Naive thymus-derived CD8-positive, alpha-beta T cell (primary cell): ENCODE data around the gene GOLGA6L26. TPM values are rescaled to one million over a fixed set of nuclear protein-coding genes. Genes with fewer than 3 reads are reported as not detected.
A peak's percentile ranks its signal among the peaks of the same experiment; 100 is the strongest.
"Not testable (repeated sequence)": the region's sequence is repeated elsewhere in the genome, so short reads cannot be mapped to it uniquely, and the experiment has no call there.

ENCODE experiments used
- ATAC-seq, 2 donors: fragments of 150-1000 bp; cut with Tn5 transposase in 1 of 2; sonication (Bioruptor Pico), chemical (Tn5 transposase) in 1 of 2; 1 replicate in 1 of 2; 2 replicates in 1 of 2; pipeline ENCODE4 v1.10.0; 2021; ENCODE audit warnings: mild to moderate bottlenecking in 2 of 2, moderate library complexity in 2 of 2
- POLR2A ChIA-PET: fragments of 350-600 bp; sonication (Branson Sonifier 250); formaldehyde crosslinking; loops from one replicate; lab custom pipeline; 2021; ENCODE audit warnings: antibody characterized with exemption; lab: Charles Lee
- DNase-seq, 10 donors: peaks; one replicate each; pipeline versions ENCODE4 v3.0.0 to v3.0.0-alpha.2; 2020 to 2022
- H3K27ac Mint-ChIP-seq, 10 donors: one replicate each; pipeline ENCODE4 v1.8.0; 2020 to 2022; ENCODE audit warnings: mild to moderate bottlenecking in 10 of 10, mixed read lengths in 10 of 10, moderate library complexity in 4 of 10, inconsistent platforms in 1 of 10
- H3K27me3 Mint-ChIP-seq, 5 donors: one replicate each; pipeline ENCODE4 v1.8.0; 2021 to 2022; ENCODE audit warnings: mixed read lengths in 5 of 5
- H3K36me3 Mint-ChIP-seq, 3 donors: one replicate each; pipeline ENCODE4 v1.8.0; 2020 to 2022; ENCODE audit warnings: mixed read lengths in 3 of 3, mild to moderate bottlenecking in 2 of 3, inconsistent platforms in 1 of 3
- H3K4me1 Mint-ChIP-seq, 4 donors: one replicate each; pipeline ENCODE4 v1.8.0; 2021 to 2022; ENCODE audit warnings: mixed read lengths in 4 of 4
- H3K4me3 Mint-ChIP-seq, 10 donors: one replicate each; pipeline ENCODE4 v1.8.0; 2020 to 2022; ENCODE audit warnings: mild to moderate bottlenecking in 10 of 10, mixed read lengths in 10 of 10, moderate library complexity in 6 of 10, inconsistent platforms in 1 of 10
- H3K9me3 Mint-ChIP-seq, 9 donors: one replicate each; pipeline ENCODE4 v1.8.0; 2020 to 2022; ENCODE audit warnings: mixed read lengths in 9 of 9, mild to moderate bottlenecking in 3 of 9, inconsistent platforms in 1 of 9, moderate library complexity in 1 of 9
- polyA plus RNA-seq, 3 donors: library from polyadenylated mRNA; unstranded; fragments of 300-500 nt; fragmentation: Illumina TruSeq; gene quantifications; one replicate each; pipeline ENCODE4 v1.2.3, GENCODE V29; 2021
- total RNA-seq, 8 experiments: library from RNA in 2 of 8; stranded (reverse) in 2 of 8; gene quantifications; one replicate each; pipeline ENCODE4 v1.2.3 and lab custom pipeline; 2021 to 2026

GOLGA6L26 gene
- total and polyA plus RNA-seq, 5 experiments from 2014 or later, result not detected

DNA sequence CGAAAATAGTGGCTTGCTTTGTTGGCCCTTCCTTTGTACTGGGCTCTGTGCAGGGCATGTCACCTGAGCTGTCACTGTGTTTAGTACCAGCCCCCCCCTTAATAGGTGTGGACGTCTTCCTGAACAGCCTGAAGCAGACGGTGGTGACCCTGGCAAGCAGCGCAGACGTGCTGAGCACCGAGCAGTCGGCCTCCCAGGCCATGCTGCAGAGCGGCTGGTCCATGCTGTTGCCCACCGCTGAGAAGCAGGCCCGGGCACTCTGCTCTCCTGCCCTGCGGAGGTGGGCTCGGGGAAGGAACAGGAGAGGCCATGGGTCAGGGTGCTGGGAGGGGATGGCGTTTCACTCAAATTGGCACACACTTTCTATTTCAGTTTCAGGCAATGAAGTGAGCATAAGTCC, 22.8 kb downstream of the GOLGA6L26 start:
- ATAC-seq, H3K27me3 Mint-ChIP-seq, H3K27ac Mint-ChIP-seq, POLR2A ChIA-PET, H3K4me3 Mint-ChIP-seq, H3K9me3 Mint-ChIP-seq, DNase-seq: not testable (repeated sequence)
- peaks cover 8 to 23% (median 17%) of the 10 kb centered on the region in 4 donors for H3K4me1 Mint-ChIP-seq
- H3K36me3 Mint-ChIP-seq, result peaks cover 0 to 45% (median 9%) of the 10 kb centered on the region in 3 donors

DNA sequence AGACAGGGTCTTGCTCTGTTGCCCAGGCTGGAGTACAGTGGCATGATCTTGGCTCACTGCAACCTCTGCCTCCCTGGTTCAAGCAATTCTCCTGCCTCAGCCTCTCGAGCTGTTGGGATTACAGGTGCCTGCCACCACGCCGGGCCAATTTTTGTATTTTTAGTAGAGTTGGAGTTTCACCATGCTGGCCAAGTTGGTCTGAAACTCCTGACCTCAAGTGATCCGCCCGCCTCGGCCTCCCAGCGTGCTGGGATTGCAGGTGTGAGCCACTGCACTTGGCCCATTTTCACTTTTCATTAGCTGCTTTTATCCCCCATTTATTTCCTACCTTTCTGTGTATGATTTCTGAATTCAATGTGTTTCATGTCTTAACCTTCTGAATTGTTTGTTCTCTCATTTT, 28.1 kb downstream of the GOLGA6L26 start:
- H3K9me3 Mint-ChIP-seq, POLR2A ChIA-PET, DNase-seq, H3K27me3 Mint-ChIP-seq, ATAC-seq: not testable (repeated sequence)
- Mint-ChIP-seq H3K36me3 (peaks cover 0 to 42% (median 6%) of the 10 kb centered on the region in 3 donors), H3K27ac (peak overlapping the region in 4 of 10 donors; percentile 8 to 88 (median 40)), H3K4me1 (peaks cover 20 to 46% (median 34%) of the 10 kb centered on the region in 4 donors), H3K4me3 (peak overlapping the region in 8 of 10 donors; percentile 21 to 92 (median 56))

DNA sequence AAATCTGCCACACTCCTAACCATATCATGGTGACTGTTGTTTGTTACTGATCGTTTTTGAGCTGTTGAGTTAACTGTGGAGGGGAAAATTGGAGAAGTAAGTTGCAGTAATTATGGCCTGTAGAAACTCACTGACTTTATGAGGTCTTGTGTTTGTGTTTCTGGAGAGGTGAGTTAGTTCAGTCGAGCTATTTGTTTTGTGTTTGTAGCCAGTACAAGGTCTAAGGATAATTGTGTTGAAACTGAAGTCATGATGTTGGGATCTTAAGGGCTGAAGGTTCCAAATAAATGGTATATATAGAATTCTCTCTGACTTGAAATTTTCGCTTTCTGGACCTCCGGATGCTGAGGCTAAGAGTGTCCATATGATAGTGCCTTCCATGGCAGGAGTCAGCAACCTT, 29.2 kb downstream of the GOLGA6L26 start:
- Mint-ChIP-seq H3K36me3 (peaks cover 0 to 32% (median 6%) of the 10 kb centered on the region in 3 donors), H3K4me3 (peak overlapping the region; percentile 85 to 93 (median 91)), H3K27ac (peak overlapping the region in 9 of 10 donors; percentile 9 to 91 (median 72)), H3K4me1 (peaks cover 20 to 46% (median 34%) of the 10 kb centered on the region in 4 donors)
- ATAC-seq, DNase-seq, POLR2A ChIA-PET, H3K27me3 Mint-ChIP-seq, H3K9me3 Mint-ChIP-seq: not testable (repeated sequence)

DNA sequence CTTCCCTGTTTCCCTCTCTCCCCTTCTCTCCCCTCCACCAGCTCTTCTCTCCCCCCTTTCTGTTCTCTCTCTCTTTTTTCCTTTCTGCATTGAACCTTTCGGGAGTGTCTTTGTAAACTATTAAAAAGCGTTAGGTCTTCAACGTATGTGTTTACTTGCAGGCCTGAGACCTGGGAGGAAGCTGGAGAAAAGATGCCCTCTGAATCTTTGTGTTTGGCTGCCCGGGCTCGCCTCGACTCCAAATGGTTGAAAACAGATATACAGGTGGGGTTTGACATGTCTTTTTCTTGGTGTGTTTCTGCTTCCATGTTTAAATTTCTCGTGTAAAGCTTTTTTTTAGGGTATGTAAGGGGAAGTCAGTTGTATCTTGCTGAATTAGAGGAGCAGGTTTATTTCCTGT, 29.7 kb downstream of the GOLGA6L26 start:
- Mint-ChIP-seq H3K4me3 (peak overlapping the region; percentile 85 to 93 (median 91)), H3K36me3 (peaks cover 0 to 27% (median 3%) of the 10 kb centered on the region in 3 donors), H3K4me1 (peaks cover 20 to 46% (median 34%) of the 10 kb centered on the region in 4 donors), H3K27ac (peak overlapping the region; percentile 66 to 91 (median 84))
- POLR2A ChIA-PET, ATAC-seq, H3K9me3 Mint-ChIP-seq, H3K27me3 Mint-ChIP-seq: not testable (repeated sequence)
- peak in 3 of 10 donors; percentile 19 to 23 (median 20) for DNase-seq

DNA sequence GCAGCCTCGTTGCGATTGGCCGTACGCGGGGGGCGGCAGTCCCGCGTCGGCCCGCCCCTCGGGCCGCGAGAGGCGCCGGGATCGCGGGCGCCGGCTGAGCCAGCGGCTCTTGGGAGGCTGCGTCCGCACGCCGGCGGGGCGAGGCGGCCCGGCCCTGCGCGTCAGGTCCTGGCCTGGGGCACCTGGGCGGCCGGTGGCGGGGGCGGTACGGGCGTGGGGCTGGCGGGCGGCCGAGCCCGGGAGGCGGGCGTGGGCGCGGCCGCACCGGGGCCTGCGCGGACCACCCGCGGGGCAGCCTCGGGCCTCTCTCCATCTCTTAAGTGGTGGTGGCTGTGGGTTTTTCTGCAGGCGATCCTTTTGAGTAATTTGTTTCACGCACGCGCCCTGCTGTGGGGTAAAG, 30.3 kb downstream of the GOLGA6L26 start:
- POLR2A ChIA-PET, ATAC-seq, H3K27me3 Mint-ChIP-seq, H3K9me3 Mint-ChIP-seq: not testable (repeated sequence)
- peak; percentile 16 to 60 (median 33) for DNase-seq
- Mint-ChIP-seq H3K27ac (peak overlapping the region in 8 of 10 donors; percentile 70 to 91 (median 86)), H3K36me3 (peaks cover 0 to 21% (median 1%) of the 10 kb centered on the region in 3 donors), H3K4me1 (peaks cover 20 to 47% (median 33%) of the 10 kb centered on the region in 4 donors), H3K4me3 (peak overlapping the region; percentile 85 to 93 (median 91))

DNA sequence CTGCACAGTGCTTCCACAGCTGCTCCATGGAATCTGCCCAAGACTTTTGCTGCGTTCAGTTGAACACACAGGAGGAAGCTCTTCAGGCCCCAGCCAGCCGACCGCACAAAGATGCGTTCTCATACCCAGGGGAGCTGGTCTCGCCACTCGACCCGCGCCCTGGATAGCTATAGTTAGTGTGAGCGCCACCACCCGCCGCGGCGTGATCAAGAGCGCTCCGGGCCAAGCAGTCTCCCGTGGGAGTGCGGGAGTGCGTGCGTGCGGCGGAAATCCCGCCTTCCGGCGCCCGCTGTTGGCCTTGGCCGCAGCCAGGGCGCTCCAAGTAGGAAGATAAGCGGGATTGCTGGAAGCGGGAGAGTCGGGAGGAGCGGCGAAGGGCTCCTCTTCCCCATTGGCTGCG, 30.8 kb downstream of the GOLGA6L26 start:
- Mint-ChIP-seq H3K4me1 (peaks cover 20 to 48% (median 31%) of the 10 kb centered on the region in 4 donors), H3K36me3 (peaks cover 0 to 17% (median 0%) of the 10 kb centered on the region in 3 donors)
- POLR2A ChIA-PET, H3K27ac Mint-ChIP-seq, H3K27me3 Mint-ChIP-seq, H3K4me3 Mint-ChIP-seq, H3K9me3 Mint-ChIP-seq, DNase-seq: not testable (repeated sequence)
- peak; percentile 53 to 77 for ATAC-seq

Other genes with a start within 250 kb of the GOLGA6L26 start
- gene GOLGA6L1, start 197.4 kb downstream of the GOLGA6L26 start, total RNA-seq, result not detected
- gene GOLGA6L1, start 197.4 kb downstream of the GOLGA6L26 start, polyA plus RNA-seq, result not detected
- under 1 TPM; 0.44 to 0.63 TPM for gene GOLGA8S, start 20.6 kb upstream of the GOLGA6L26 start, total RNA-seq
- not detected for gene GOLGA8S, start 20.6 kb upstream of the GOLGA6L26 start, polyA plus RNA-seq
- not detected for gene GOLGA6L2, start 113.0 kb upstream of the GOLGA6L26 start, total RNA-seq
- not detected for gene GOLGA6L2, start 113.0 kb upstream of the GOLGA6L26 start, polyA plus RNA-seq
- 1 to 10 TPM; 4.4 to 5.7 TPM for gene MKRN3, start 231.5 kb upstream of the GOLGA6L26 start, total RNA-seq
- gene MKRN3, start 231.5 kb upstream of the GOLGA6L26 start, polyA plus RNA-seq, result 1 to 10 TPM; 1.3 to 3.5 (median 2.8) TPM